H1 (cell line): ENCODE results near the gene ADCY7. TPM values are rescaled to one million over a fixed set of nuclear protein-coding genes. Genes with fewer than 3 reads are reported as not detected.
"Not testable (repeated sequence)": the region's sequence is repeated elsewhere in the genome, so short reads cannot be mapped to it uniquely, and the experiment has no call there.

Experiments used
- CTCF ChIA-PET: fragments of 300-600 bp; sonication (Branson Sonifier 250); formaldehyde crosslinking; loops from one replicate; lab custom pipeline; 2021; ENCODE audit not compliant: partially characterized antibody; lab: Charles Lee
- POLR2A ChIA-PET: fragments of 300-600 bp; sonication (Branson Sonifier 250); formaldehyde crosslinking; loops from one replicate; lab custom pipeline; 2021; ENCODE audit warnings: inconsistent platforms; ENCODE audit not compliant: partially characterized antibody; lab: Charles Lee
- DNase-seq, 2 experiments: peaks; one replicate each; pipeline versions ENCODE4 v3.0.0 to v3.0.0-alpha.2; 2010 to 2022; ENCODE audit warnings: low spot score in 2 of 2, low read depth in 1 of 2, mixed read lengths in 1 of 2
- FAIRE-seq: peaks from 2 replicates; lab custom pipeline; 2011; peaks lifted over from hg19 to GRCh38; lab: Jason Lieb, UNC
- H2AFZ ChIP-seq: 2 replicates; pipeline ENCODE4 v1.8.1; 2012; ENCODE audit warnings: low read length, inconsistent platforms
- H2AK5ac ChIP-seq: 2 replicates; pipeline ENCODE4 v1.6.1; 2013; ENCODE audit warnings: low read depth, low read length
- H2BK120ac ChIP-seq: replicated peaks from 2 replicates; pipeline ENCODE3; 2013; ENCODE audit warnings: low read depth, low read length, inconsistent platforms
- H2BK12ac ChIP-seq: 2 replicates; pipeline ENCODE4 v1.6.1; 2013; ENCODE audit warnings: low read depth, low read length
- H2BK15ac ChIP-seq: 2 replicates; pipeline ENCODE4 v1.6.1; 2013; ENCODE audit warnings: low read length
- H2BK20ac ChIP-seq: 2 replicates; pipeline ENCODE4 v1.6.1; 2013; ENCODE audit warnings: low read length
- H2BK5ac ChIP-seq: 2 replicates; pipeline ENCODE4 v1.6.1; 2013; ENCODE audit warnings: low read depth, low read length
- H3K14ac ChIP-seq: 2 replicates; pipeline ENCODE4 v1.6.1; 2013; ENCODE audit warnings: inconsistent platforms; ENCODE audit not compliant: insufficient read length
- H3K18ac ChIP-seq: 2 replicates; pipeline ENCODE4 v1.6.1; 2013; ENCODE audit warnings: low read length; ENCODE audit errors: extremely low read depth
- H3K23ac ChIP-seq: 2 replicates; pipeline ENCODE4 v1.6.1; 2013; ENCODE audit warnings: inconsistent platforms; ENCODE audit not compliant: insufficient read length
- H3K23me2 ChIP-seq: 2 replicates; pipeline ENCODE4 v1.6.1; 2013; ENCODE audit warnings: low read depth, low read length
- H3K27ac ChIP-seq: 2 replicates; pipeline ENCODE4 v1.6.1; 2011; ENCODE audit warnings: low read depth, low read length, inconsistent platforms
- H3K27me3 ChIP-seq, 4 experiments: replicated peaks in 1 of 4; 1 replicate in 1 of 4; 2 replicates in 3 of 4; pipeline versions ENCODE4 v1.6.1 to v1.8.1; 2011 to 2013; ENCODE audit warnings: low read length in 3 of 4, mild to moderate bottlenecking in 3 of 4, inconsistent platforms in 2 of 4, mixed read lengths in 2 of 4, moderate library complexity in 1 of 4; ENCODE audit not compliant: control insufficient read depth in 3 of 4, insufficient read depth in 3 of 4; ENCODE audit errors: extremely low read depth in 1 of 4
- H3K36me3 ChIP-seq, 4 experiments: 2 replicates each; pipeline versions ENCODE4 v1.6.1 to v1.8.1; 2011 to 2013; ENCODE audit warnings: mild to moderate bottlenecking in 4 of 4, low read length in 3 of 4, moderate library complexity in 2 of 4, control low read depth in 1 of 4, inconsistent platforms in 1 of 4; ENCODE audit not compliant: insufficient read depth in 4 of 4, control insufficient read depth in 2 of 4
- H3K4ac ChIP-seq: replicated peaks from 2 replicates; pipeline ENCODE3; 2013; ENCODE audit warnings: low read length, low read depth, mixed read lengths, inconsistent platforms; ENCODE audit not compliant: insufficient read length
- H3K4me1 ChIP-seq, 4 experiments: replicated peaks in 1 of 4; 1 replicate in 1 of 4; 2 replicates in 3 of 4; pipeline versions ENCODE4 v1.6.1 to v1.8.1; 2011 to 2013; ENCODE audit warnings: low read length in 3 of 4, inconsistent platforms in 2 of 4, mixed read lengths in 1 of 4; ENCODE audit not compliant: insufficient read depth in 4 of 4, control insufficient read depth in 3 of 4
- H3K4me2 ChIP-seq, 2 experiments: 2 replicates each; pipeline versions ENCODE4 v1.6.1 to v1.8.1; 2011 to 2013; ENCODE audit warnings: low read depth in 2 of 2, low read length in 2 of 2, control low read depth in 1 of 2, inconsistent platforms in 1 of 2, mild to moderate bottlenecking in 1 of 2; ENCODE audit not compliant: insufficient read depth in 1 of 2
- H3K4me3 ChIP-seq, 4 experiments: fragments of 200-600, 300-600 bp in 1 of 4; sonication (generic), shearing (Covaris generic), sonication (Bioruptor Twin) in 1 of 4; 2 replicates each; pipeline versions ENCODE4 v1.5.1 to v1.8.1; 2011 to 2016; ENCODE audit warnings: low read length in 4 of 4, low read depth in 3 of 4, control low read depth in 2 of 4, inconsistent platforms in 2 of 4, mild to moderate bottlenecking in 2 of 4, mixed read lengths in 1 of 4, moderate library complexity in 1 of 4; ENCODE audit not compliant: insufficient read depth in 2 of 4; ENCODE audit errors: extremely low read depth in 1 of 4
- H3K56ac ChIP-seq: replicated peaks from 2 replicates; pipeline ENCODE3; 2013; ENCODE audit warnings: low read depth, mild to moderate bottlenecking, mixed read lengths, low read length, inconsistent platforms; ENCODE audit not compliant: insufficient read length
- H3K79me1 ChIP-seq: 2 replicates; pipeline ENCODE4 v1.6.1; 2013; ENCODE audit warnings: low read depth, low read length, control low read depth
- H3K79me2 ChIP-seq, 2 experiments: 2 replicates each; pipeline versions ENCODE4 v1.6.1 to v1.8.1; 2012 to 2013; ENCODE audit warnings: low read length in 2 of 2, mild to moderate bottlenecking in 2 of 2, inconsistent platforms in 1 of 2; ENCODE audit not compliant: insufficient read depth in 2 of 2, control insufficient read depth in 1 of 2
- H3K9ac ChIP-seq, 4 experiments: replicated peaks in 1 of 4; 1 replicate in 1 of 4; 2 replicates in 3 of 4; pipeline versions ENCODE4 v1.6.1 to v1.8.1; 2011 to 2013; ENCODE audit warnings: low read depth in 3 of 4, low read length in 3 of 4, control low read depth in 2 of 4, mild to moderate bottlenecking in 2 of 4, moderate library complexity in 2 of 4, inconsistent platforms in 1 of 4; ENCODE audit errors: extremely low read depth in 1 of 4
- H3K9me3 ChIP-seq, 2 experiments: 2 replicates each; pipeline versions ENCODE4 v1.6.1 to v1.8.1; 2012 to 2013; ENCODE audit warnings: mild to moderate bottlenecking in 2 of 2, moderate library complexity in 2 of 2, control low read depth in 1 of 2, inconsistent platforms in 1 of 2, low read depth in 1 of 2, low read length in 1 of 2, mixed read lengths in 1 of 2; ENCODE audit not compliant: insufficient read depth in 2 of 2
- H4K20me1 ChIP-seq, 2 experiments: replicated peaks in 1 of 2; 2 replicates each; pipeline versions ENCODE3 to v1.8.1; 2011 to 2013; ENCODE audit warnings: inconsistent platforms in 2 of 2, low read length in 2 of 2, mild to moderate bottlenecking in 1 of 2; ENCODE audit not compliant: insufficient read depth in 2 of 2, control insufficient read depth in 1 of 2
- H4K5ac ChIP-seq: 2 replicates; pipeline ENCODE4 v1.6.1; 2013; ENCODE audit warnings: low read length, low read depth, mixed read lengths, inconsistent platforms; ENCODE audit not compliant: insufficient read length
- H4K8ac ChIP-seq: 2 replicates; pipeline ENCODE4 v1.8.0; 2013; ENCODE audit warnings: mild to moderate bottlenecking, moderate library complexity, low read length, inconsistent platforms; ENCODE audit not compliant: insufficient read depth; ENCODE audit errors: extremely low read depth
- H4K91ac ChIP-seq: replicated peaks from 2 replicates; pipeline ENCODE3; 2013; ENCODE audit warnings: low read length, mixed read lengths, inconsistent platforms; ENCODE audit not compliant: insufficient read length
- WGBS, 2 experiments: shearing (Covaris generic) in 1 of 2; methylation state at CpG; one replicate each; pipeline versions ENCODE4 v1.1.6 to v1.1.7; 2013 to 2015; ENCODE audit warnings: low lambda C conversion rate in 2 of 2, mixed read lengths in 2 of 2, inconsistent platforms in 1 of 2, low coverage in 1 of 2, missing lambda C conversion rate in 1 of 2; ENCODE audit not compliant: insufficient replicate concordance in 2 of 2, insufficient coverage in 1 of 2, insufficient read length in 1 of 2; ENCODE audit errors: extremely low coverage in 1 of 2, missing lambda C conversion rate in 1 of 2; 5-methylcytosine and 5-hydroxymethylcytosine counted together
- polyA plus RNA-seq, 7 experiments: library from polyadenylated mRNA; depleted of rRNA in 3 of 7; stranded (reverse) in 5 of 7; unstranded in 2 of 7; fragments of >200 nt in 5 of 7; fragments of 200-250 nt in 2 of 7; gene quantifications; 1 replicate in 5 of 7; 2 replicates in 1 of 7; 4 replicates in 1 of 7; pipeline versions ENCODE4 v1.2.1 to v1.2.3, GENCODE V29; 2011 to 2013; ENCODE audit warnings: missing spikeins in 2 of 7, mixed read lengths in 2 of 7
- total RNA-seq: library from RNA; stranded (reverse); fragmentation: NEBNext Ultra II Directional; extraction: Animal tissue kit (Norgen Biotek cat#: 25700); gene quantifications from 2 replicates; pipeline ENCODE4 v1.2.1, GENCODE V29; 2021

The ADCY7 gene
- total and polyA plus RNA-seq, 2 of the 8 experiments (the other 6 are each of a cell fraction or from before 2014, with no cell fraction given), result 2.4 to 5.1 TPM

DNA sequence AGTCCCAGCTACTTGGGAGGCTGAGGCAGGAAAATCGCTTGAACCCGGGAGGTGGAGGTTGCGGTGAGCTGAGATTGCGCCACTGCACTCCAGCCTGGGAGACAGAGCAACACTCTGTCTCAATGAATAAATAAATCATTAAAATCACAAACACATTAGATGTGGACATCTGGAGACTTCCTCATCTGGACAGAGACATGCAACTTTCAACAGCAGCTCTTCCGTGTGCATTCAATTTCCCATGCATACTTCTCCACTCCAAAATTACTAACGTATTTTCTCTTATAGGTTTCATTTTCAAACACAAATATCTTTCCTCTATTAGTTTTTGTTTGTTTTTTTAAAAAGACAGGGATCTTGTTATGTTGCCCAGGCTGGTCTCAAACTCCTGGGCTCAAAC is 23.3 kb upstream of the ADCY7 start:
- H4K5ac ChIP-seq, H3K36me3 ChIP-seq, H3K9me3 ChIP-seq, H3K79me2 ChIP-seq, H3K4ac ChIP-seq, H4K20me1 ChIP-seq, H3K79me1 ChIP-seq, H4K91ac ChIP-seq, H3K27ac ChIP-seq, DNase-seq, H2BK15ac ChIP-seq, H3K56ac ChIP-seq, H2AFZ ChIP-seq, H3K18ac ChIP-seq, H2AK5ac ChIP-seq, H3K4me3 ChIP-seq, H2BK5ac ChIP-seq, H3K23me2 ChIP-seq, H3K23ac ChIP-seq, FAIRE-seq, H2BK12ac ChIP-seq, H3K9ac ChIP-seq, H4K8ac ChIP-seq, POLR2A ChIA-PET, H2BK120ac ChIP-seq, H3K4me2 ChIP-seq, H3K14ac ChIP-seq, H2BK20ac ChIP-seq: not testable (repeated sequence)
- peaks cover 0 to 24% (median 14%) of the 10 kb centered on the region in 4 experiments; a peak in 6 of 7 replicates for H3K27me3 ChIP-seq
- 78% methylated on average over 6 of the region's 6 CpGs; no CpG with 5 or more reads in 1 of the 2 experiments for WGBS, 2 experiments
- CTCF ChIA-PET, result interaction anchor here (0.6 to 1.5 kb wide), 7 partner anchors 11 to 218 kb away, joined by 3 to 4 read pairs (median 3); partner anchors contain the start of gene CNEP1R1
- H3K4me1 ChIP-seq, result peaks cover 0 to 13% (median 5%) of the 10 kb centered on the region in 4 experiments; a peak in 5 of 7 replicates
